ENCODE data around the gene PPM1E. TPM values are rescaled to one million over a fixed set of nuclear protein-coding genes. Genes with fewer than 3 reads are reported as not detected.
A peak's percentile ranks its signal among the peaks of the same experiment; 100 is the strongest.
"Not testable (repeated sequence)": the region's sequence is repeated elsewhere in the genome, so short reads cannot be mapped to it uniquely, and the experiment has no call there.

Gene PPM1E
- total RNA-seq, 2 donors from 2014 or later = 0.26 to 0.66 TPM

GRCh38 chr17:58956997-58957724, 201.5 kb downstream of the PPM1E start:
- no peak overlapping the region for H3K27ac ChIP-seq
- DNase-seq = no peak
- intact Hi-C loops (cut with DNase I) = no loop called here
- no peak overlapping the region for H3K4me3 ChIP-seq
- WGBS, 2 donors = 68 to 83% methylated on average over 2 of the region's 2 CpGs
- no peak for ATAC-seq
- TF ChIP-seq CTCF (IDR thresholded peaks at IDR 0.05) (no peak), POLR2A (IDR thresholded peaks at IDR 0.05) (no peak)
- no peaks in the 10 kb centered on the region for H3K27me3 ChIP-seq
- H3K36me3 ChIP-seq (replicated peaks in 1 of 2; ENCODE audit: insufficient read depth in 1 of 2, low read depth in 2 of 2) = no peaks in the 10 kb centered on the region
- peaks cover 6% of the 10 kb centered on the region for H3K4me1 ChIP-seq
- no peaks in the 10 kb centered on the region for H3K9me3 ChIP-seq

GRCh38 chr17:58957725-58958073, 202.0 kb downstream of the PPM1E start:
- ATAC-seq; DNase-seq; H3K4me3 ChIP-seq; intact Hi-C loops (cut with DNase I); H3K9me3 ChIP-seq; H3K4me1 ChIP-seq; H3K27me3 ChIP-seq; H3K27ac ChIP-seq; H3K36me3 ChIP-seq (replicated peaks in 1 of 2; ENCODE audit: insufficient read depth in 1 of 2, low read depth in 2 of 2): not testable (repeated sequence)
- 89 to 100% methylated on average over 1 of the region's 1 CpG for WGBS, 2 donors

GRCh38 chr17:58960068-58960467, 204.4 kb downstream of the PPM1E start:
- DNase-seq (peak in 3 of 4 donors; percentile 13 to 41 (median 28)), ATAC-seq (peak; percentile 52)
- Histone ChIP-seq H3K36me3 (replicated peaks in 1 of 2; ENCODE audit: insufficient read depth in 1 of 2, low read depth in 2 of 2) (no peaks in the 10 kb centered on the region), H3K27ac (peak overlapping the region in 2 of 4 donors; percentile 14 to 41), H3K9me3 (no peaks in the 10 kb centered on the region), H3K4me3 (no peak overlapping the region), H3K27me3 (no peaks in the 10 kb centered on the region), H3K4me1 (peaks cover 6% of the 10 kb centered on the region)
- intact Hi-C loops (cut with DNase I) = loop anchor here (10.0 kb wide), 1 partner anchor 65 kb away; no protein-coding TSS in a partner anchor
- TF ChIP-seq POLR2A (IDR thresholded peaks at IDR 0.05) (no peak), CTCF (IDR thresholded peaks at IDR 0.05) (peak in 4 of 7 experiments; percentile 23 to 30 (median 26))

- H3K27me3 ChIP-seq = no peaks in the 10 kb centered on the region
- H3K4me3 ChIP-seq = no peak overlapping the region
- no peaks in the 10 kb centered on the region for H3K9me3 ChIP-seq
- WGBS, 2 donors = 74 to 79% methylated on average over 3 of the region's 3 CpGs
- TF ChIP-seq CTCF (IDR thresholded peaks at IDR 0.05) (no peak), POLR2A (IDR thresholded peaks at IDR 0.05) (no peak)
- no peaks in the 10 kb centered on the region for H3K36me3 ChIP-seq (replicated peaks in 1 of 2; ENCODE audit: insufficient read depth in 1 of 2, low read depth in 2 of 2)
- intact Hi-C loops (cut with DNase I) = loop anchor here (10.0 kb wide), 1 partner anchor 60 kb away; no protein-coding TSS in a partner anchor
- DNase-seq (no peak), ATAC-seq (no peak)
- peaks cover 3% of the 10 kb centered on the region for H3K4me1 ChIP-seq
- H3K27ac ChIP-seq = no peak overlapping the region
Measured at GRCh38 chr17:58965221-58965620, 209.6 kb downstream of the PPM1E start.

- intact Hi-C loops (cut with DNase I) = loop anchor here (10.0 kb wide), 1 partner anchor 59 kb away; no protein-coding TSS in a partner anchor
- ATAC-seq = no peak
- Histone ChIP-seq H3K4me3 (no peak overlapping the region), H3K9me3 (no peaks in the 10 kb centered on the region), H3K27ac (no peak overlapping the region), H3K27me3 (no peaks in the 10 kb centered on the region), H3K4me1 (no peaks in the 10 kb centered on the region), H3K36me3 (replicated peaks in 1 of 2; ENCODE audit: insufficient read depth in 1 of 2, low read depth in 2 of 2) (no peaks in the 10 kb centered on the region)
- WGBS, 2 donors = 86 to 100% methylated on average over 3 of the region's 3 CpGs
- no peak for DNase-seq
- no peak for TF ChIP-seq CTCF (IDR thresholded peaks at IDR 0.05)
- TF ChIP-seq POLR2A (IDR thresholded peaks at IDR 0.05) = no peak
Measured at GRCh38 chr17:58966208-58966607, 210.6 kb downstream of the PPM1E start.

Measured in body of pancreas (tissue), 4 donors.